DLD1 (cell line): ENCODE measurements around the gene DXO.

Experiments used
- in situ Hi-C: cut with HindIII; loops from 2 replicates; pipeline ENCODE4 v1.10.0; 2017; ENCODE audit warnings: low sequenced_read_pairs

Gene DXO

DNA sequence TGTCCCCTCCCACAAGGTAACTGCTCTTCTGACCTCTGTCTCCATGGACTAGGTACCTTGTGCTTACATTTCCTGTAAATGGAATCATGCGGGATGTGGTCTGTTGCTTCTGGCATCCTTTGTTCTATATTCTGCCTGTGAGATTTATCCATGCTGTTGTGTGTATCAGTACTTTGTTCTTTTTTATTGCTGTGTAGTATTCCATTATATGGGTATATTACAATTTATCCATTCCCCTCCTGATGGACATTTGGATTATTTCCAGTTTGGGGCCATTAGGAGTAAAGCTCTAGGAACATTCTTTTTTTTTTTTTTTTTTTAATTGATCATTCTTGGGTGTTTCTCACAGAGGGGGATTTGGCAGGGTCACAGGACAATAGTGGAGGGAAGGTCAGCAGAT lies 41.0 kb downstream of the DXO start:
- in situ Hi-C loops: no loop called here

DNA sequence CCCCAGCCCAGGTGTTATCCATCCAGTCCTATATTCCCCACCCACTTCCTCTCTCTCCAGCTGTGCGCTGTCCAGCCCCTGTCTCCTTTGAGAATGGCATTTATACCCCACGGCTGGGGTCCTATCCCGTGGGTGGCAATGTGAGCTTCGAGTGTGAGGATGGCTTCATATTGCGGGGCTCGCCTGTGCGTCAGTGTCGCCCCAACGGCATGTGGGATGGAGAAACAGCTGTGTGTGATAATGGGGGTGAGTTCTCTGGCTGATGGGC lies 43.3 kb downstream of the DXO start:
- in situ Hi-C loops: no loop called here

DNA sequence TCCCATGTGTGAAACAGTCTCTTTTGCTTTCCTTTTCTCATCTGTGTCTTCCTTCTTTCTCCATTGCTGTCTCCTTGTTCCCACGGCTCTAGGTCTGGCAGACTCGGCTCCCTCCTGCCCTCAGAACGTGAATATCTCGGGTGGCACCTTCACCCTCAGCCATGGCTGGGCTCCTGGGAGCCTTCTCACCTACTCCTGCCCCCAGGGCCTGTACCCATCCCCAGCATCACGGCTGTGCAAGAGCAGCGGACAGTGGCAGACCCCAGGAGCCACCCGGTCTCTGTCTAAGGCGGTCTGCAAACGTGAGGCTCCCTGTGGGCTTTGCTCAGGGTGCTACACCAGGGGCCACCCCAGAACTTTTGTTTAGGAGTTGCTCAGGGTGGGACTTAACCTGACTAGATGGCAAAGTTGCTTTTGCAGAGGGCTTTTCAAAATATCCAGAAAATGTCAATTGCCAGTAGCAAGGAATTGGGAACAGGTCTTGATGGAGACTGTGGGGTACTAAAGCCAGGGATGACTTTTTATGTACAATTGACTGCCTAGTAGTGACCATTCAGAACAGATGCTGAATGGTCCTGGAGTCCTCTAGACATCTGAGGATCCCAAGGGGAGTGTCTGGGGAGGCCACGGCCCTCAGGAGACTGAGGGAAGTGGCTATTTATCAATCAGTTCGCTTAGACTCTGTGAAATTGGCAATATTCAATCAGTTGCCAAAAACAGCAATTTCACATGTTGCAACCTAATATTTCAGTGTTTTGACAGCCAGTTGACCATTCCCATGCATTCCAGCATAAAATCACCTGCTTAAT lies 43.9 kb downstream of the DXO start:
- in situ Hi-C loops: no loop called here

DNA sequence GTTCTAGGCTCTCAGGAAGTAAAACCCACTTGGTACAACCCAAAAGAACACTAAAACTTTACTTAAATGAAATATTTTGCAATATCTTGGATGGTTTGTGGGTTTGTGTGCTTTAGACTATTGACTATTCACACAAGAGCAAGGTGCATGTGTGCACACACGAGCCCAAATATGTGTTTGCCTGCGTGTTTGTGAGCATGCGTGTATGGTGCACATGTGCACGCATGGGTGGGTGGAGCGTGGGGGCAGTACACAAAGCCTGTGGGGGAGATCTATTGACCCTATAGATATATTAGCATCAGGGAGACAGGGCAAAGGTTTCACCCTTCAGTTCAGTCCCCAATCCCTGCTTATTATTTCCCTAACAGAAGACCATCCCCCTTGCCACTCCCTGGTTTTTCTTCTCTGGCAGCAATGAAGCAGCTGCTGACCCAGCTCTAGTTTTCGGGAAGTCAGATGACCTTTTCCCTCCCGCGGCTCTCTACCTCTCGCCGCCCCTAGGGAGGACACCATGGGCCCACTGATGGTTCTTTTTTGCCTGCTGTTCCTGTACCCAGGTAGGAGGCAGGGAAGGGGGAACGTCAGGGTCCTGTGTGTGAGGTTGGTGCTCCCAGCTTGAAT lies 44.6 kb downstream of the DXO start, which contains the start of gene C2:
Gene C2, plus strand, starts transcription at position 476 of the 621 bp plus-strand sequence. Its CDS starts 36 bp downstream, at position 512.
- in situ Hi-C loops: no loop called here

DNA sequence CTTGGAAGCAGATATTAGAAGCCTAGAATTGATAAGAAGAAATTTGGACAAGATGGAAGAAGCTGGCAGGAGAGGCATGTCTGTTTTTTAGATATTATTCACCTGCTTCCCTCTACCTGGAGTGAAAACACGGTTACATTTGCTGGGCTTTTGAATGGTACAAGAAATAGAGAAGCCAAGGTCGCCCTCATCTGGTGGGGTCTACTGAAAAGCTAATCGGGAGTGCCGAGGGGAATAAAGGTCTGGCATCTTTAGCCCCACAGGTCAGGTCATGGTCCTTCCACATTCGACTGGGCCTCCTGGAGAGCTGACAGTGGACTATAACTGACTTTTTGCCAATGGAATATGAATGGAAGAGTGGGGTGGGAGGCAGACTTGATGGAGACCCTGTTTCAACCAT lies 49.0 kb downstream of the DXO start:
- in situ Hi-C loops: no loop called here

DNA sequence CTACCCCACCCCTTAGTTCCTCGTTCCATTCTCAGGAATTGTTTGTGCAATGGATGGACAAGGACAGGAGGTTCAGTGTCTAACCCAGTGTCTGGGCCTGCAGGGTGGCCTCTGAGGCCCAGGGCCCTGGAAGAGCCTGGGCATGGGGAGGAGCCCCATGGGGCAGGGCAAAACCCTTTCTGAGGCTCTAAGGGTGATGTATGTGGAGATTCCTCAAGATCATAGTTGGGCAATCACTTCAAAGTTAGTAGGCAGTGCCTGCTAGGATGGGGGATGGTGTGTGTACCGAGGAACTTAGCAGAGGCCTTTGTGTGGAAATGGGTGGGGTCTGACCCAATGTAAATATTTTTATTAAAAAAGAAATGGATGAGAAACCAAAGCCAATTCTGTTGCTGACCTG lies 51.1 kb downstream of the DXO start:
- in situ Hi-C loops: no loop called here
